ENCODE results near the gene SSTR3.

SSTR3 gene

DNA sequence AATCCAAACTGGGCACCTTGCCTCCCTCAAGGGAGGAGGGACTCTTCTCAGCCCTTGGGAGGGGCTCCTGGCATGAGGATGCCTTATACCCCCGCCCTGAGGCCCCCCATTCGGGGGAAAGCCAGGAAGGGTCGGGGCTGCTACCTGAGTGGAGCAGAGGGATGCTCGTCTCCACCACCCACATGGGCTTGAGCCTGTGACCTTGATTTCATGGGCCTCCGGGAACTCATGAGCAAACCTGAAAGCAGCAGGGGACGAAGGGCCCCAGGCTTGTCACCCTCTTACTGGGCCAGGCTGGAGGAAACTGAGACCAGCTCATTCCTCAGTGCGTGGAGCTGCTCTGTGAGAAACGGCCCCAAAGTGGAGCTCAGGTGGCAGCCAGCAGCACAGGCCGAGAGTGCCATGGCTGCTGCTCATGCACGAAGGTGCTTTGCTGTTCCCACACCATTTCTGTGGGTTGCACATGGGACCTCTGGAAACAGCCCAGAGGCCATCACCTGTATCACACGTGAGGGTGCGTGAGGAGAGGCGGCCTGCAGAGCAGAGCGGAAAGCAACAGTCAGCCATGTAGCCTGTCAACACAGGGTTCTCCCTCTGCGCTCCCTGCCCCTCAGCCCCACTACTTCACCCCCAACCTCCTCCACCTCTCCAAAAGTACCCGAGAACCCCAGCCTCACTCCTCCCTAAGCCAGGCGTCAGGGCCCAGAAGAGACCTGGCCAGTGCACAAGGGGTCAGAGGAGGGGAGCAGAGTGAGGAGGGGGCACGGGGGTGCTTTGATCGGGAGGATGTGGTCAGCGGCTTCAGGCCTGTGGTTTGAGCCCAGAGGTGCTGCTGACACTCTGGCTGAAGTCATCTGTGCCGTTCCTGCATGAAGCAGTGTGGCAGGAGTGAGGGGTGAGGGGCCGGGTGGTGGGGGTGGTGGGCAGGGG, 48.4 kb downstream of the SSTR3 start:
- DNase-seq (ENCODE audit: low read depth), result peak; percentile 78
- no peak for TF ChIP-seq MAX (IDR thresholded peaks at IDR 0.05; ENCODE audit: low read depth, low read length)
- H3K4me3 ChIP-seq (ENCODE audit: low read depth, low read length), result no peak overlapping the region

GRCh38 chr22:37163096-37163489, 49.2 kb downstream of the SSTR3 start:
- TF ChIP-seq MYC (IDR thresholded peaks at IDR 0.05; ENCODE audit: low read depth, low read length) (no peak), POLR2A (IDR thresholded peaks at IDR 0.05; ENCODE audit: extremely low read depth, insufficient read length) (no peak), MAX (IDR thresholded peaks at IDR 0.05; ENCODE audit: low read depth, low read length) (no peak)
- TF ChIP-seq, protein P1, sequence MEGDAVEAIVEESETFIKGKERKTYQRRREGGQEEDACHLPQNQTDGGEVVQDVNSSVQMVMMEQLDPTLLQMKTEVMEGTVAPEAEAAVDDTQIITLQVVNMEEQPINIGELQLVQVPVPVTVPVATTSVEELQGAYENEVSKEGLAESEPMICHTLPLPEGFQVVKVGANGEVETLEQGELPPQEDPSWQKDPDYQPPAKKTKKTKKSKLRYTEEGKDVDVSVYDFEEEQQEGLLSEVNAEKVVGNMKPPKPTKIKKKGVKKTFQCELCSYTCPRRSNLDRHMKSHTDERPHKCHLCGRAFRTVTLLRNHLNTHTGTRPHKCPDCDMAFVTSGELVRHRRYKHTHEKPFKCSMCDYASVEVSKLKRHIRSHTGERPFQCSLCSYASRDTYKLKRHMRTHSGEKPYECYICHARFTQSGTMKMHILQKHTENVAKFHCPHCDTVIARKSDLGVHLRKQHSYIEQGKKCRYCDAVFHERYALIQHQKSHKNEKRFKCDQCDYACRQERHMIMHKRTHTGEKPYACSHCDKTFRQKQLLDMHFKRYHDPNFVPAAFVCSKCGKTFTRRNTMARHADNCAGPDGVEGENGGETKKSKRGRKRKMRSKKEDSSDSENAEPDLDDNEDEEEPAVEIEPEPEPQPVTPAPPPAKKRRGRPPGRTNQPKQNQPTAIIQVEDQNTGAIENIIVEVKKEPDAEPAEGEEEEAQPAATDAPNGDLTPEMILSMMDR (IDR thresholded peaks at IDR 0.05; ENCODE audit: low read depth, low read length), result no peak
- DNase-seq (ENCODE audit: low read depth), result no peak
- no peak overlapping the region for H3K4me3 ChIP-seq (ENCODE audit: low read depth, low read length)

DNA sequence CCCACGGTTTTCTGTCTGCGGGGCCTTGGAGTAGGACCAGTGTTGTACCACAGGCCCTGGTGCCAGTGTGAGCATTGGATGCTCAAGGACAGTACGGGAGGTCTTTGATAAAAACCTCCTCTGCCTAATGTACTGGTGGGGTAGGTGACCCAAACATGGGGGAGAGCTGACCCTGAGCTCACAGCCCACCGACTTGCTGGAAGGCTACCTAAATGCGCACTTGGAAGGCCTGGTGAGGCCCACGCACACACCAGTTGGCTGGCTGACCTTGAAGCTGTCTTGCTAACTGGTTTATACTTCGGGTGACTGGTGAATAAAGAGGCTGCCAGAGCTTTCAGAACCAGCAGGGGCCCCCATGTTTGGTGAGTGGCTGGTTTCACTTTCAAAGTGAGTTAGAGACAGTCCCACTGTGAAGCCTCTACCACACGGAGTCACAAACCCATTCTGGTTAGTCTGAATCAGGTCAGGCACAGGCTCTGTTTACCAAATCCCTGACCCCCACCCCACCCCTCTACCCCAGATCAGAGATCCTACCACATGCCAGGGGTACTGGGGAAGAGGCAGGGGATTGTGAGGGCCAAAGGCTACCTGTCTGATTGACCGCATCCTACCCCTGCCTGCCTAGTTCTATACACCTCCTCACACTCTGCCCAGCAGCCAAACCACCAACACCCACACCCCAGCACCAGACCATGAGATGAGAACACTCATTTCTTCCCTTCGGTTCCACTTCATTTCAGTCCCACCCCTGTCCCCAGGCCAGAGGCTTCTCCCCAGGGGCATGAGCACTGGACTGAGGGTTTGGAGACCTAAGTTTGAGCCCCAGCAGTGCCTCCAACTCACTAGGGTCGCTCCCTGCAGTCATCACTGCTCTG, 49.8 kb downstream of the SSTR3 start:
- TF ChIP-seq MYC (IDR thresholded peaks at IDR 0.05; ENCODE audit: low read depth, low read length), result no peak
- TF ChIP-seq MAX (IDR thresholded peaks at IDR 0.05; ENCODE audit: low read depth, low read length), result no peak
- TF ChIP-seq, protein P1 (IDR thresholded peaks at IDR 0.05; ENCODE audit: low read depth, low read length), result no peak
- TF ChIP-seq POLR2A (IDR thresholded peaks at IDR 0.05; ENCODE audit: extremely low read depth, insufficient read length), result no peak
- no peak for DNase-seq (ENCODE audit: low read depth)
- no peak overlapping the region for H3K4me3 ChIP-seq (ENCODE audit: low read depth, low read length)

DNA sequence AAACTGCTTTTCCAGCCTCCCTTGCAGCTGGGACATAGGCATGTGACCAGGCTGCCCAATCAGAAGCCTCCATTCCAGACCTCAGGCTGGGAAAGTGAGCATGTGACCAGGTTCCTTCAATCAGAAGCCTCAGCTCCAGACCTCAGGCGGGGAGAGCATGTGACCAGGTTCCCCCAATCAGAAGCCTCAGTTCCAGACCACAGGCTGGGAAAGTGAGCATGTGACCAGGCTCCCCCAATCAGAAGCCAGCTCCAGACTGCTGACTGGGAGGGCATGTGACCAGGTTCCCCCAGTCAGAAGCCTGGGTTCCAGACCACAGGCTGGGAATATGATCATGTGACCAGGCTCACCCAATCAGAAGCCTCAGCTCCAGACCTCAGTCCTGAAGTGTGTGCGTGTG, 50.8 kb downstream of the SSTR3 start:
- H3K4me3 ChIP-seq (ENCODE audit: low read depth, low read length), result no peak overlapping the region
- no peak for TF ChIP-seq POLR2A (IDR thresholded peaks at IDR 0.05; ENCODE audit: extremely low read depth, insufficient read length)
- TF ChIP-seq, protein P1 (IDR thresholded peaks at IDR 0.05; ENCODE audit: low read depth, low read length), result no peak
- no peak; the same call in 1 of the 2 replicates for TF ChIP-seq MAX (IDR thresholded peaks at IDR 0.05; ENCODE audit: low read depth, low read length)
- TF ChIP-seq MYC (IDR thresholded peaks at IDR 0.05; ENCODE audit: low read depth, low read length), result no peak
- DNase-seq (ENCODE audit: low read depth), result peak; percentile 37

- no peak overlapping the region for H3K4me3 ChIP-seq (ENCODE audit: low read depth, low read length)
- TF ChIP-seq POLR2A (IDR thresholded peaks at IDR 0.05; ENCODE audit: extremely low read depth, insufficient read length) (no peak), MAX (IDR thresholded peaks at IDR 0.05; ENCODE audit: low read depth, low read length) (no peak), MYC (IDR thresholded peaks at IDR 0.05; ENCODE audit: low read depth, low read length) (no peak)
- TF ChIP-seq, protein P1 (IDR thresholded peaks at IDR 0.05; ENCODE audit: low read depth, low read length), result no peak
- no peak for DNase-seq (ENCODE audit: low read depth)
Observed at GRCh38 chr22:37160027-37160426, 52.2 kb downstream of the SSTR3 start.

DNA sequence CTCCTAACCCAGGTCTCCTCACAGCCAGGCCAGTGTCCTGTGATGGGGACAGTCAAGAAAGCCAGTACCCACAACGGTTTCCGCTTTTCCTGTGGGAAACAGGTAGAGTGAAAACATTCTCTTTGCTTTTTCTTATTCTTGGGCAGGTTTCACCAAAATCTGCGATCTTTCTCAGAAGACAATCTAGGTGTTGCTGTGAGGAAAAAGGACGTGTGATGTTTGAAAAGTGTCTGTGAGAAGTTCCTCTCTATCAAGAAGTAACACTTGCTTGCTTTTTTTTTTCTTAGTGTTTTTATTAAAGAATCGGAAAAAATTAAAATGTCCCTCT, 53.4 kb downstream of the SSTR3 start:
- DNase-seq (ENCODE audit: low read depth), result no peak
- no peak overlapping the region for H3K4me3 ChIP-seq (ENCODE audit: low read depth, low read length)
- TF ChIP-seq MYC (IDR thresholded peaks at IDR 0.05; ENCODE audit: low read depth, low read length) (no peak), MAX (IDR thresholded peaks at IDR 0.05; ENCODE audit: low read depth, low read length) (no peak), POLR2A (IDR thresholded peaks at IDR 0.05; ENCODE audit: extremely low read depth, insufficient read length) (no peak)
- TF ChIP-seq, protein P1 (IDR thresholded peaks at IDR 0.05; ENCODE audit: low read depth, low read length), result no peak

All from NB4 (cell line).